ENCODE measurements around the gene MEPCE.

MEPCE gene

DNA sequence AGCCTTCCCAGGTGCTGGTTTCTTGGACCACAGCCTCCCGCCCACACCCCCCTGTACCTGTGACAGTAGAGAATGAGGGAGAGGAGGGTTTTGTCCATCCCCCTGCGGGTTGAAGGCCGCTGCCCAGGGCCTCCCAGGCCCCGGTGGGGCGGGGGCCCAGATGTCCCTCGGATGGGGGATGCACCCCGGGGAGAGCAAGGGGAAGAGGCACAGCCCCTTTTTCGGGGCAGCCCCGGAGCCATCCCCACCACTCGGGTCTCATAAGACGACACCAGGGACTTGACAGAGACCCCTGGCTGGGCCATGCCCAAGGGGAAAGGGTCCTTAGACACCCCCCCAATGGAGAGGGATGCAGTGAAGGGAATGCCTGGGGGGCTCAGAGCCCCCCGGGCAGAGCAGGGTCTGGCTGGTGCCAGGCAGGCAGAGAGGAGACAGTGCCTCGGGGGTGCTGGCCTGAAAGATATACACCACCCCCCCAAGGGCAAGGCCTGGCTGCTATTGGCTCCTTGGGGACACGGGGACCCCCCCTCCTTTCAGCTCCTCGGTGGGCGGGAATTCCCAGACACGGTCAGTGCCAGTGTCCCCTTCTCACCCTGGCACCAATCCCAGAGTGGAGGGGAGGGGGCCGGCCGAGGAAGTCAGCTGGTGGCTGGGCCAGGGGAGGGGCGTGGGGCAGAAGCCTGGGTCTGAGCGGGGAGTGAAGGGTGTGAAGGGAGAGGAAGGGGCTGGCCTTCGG, 38.2 kb downstream of the MEPCE start:
- TF ChIP-seq, protein P1, sequence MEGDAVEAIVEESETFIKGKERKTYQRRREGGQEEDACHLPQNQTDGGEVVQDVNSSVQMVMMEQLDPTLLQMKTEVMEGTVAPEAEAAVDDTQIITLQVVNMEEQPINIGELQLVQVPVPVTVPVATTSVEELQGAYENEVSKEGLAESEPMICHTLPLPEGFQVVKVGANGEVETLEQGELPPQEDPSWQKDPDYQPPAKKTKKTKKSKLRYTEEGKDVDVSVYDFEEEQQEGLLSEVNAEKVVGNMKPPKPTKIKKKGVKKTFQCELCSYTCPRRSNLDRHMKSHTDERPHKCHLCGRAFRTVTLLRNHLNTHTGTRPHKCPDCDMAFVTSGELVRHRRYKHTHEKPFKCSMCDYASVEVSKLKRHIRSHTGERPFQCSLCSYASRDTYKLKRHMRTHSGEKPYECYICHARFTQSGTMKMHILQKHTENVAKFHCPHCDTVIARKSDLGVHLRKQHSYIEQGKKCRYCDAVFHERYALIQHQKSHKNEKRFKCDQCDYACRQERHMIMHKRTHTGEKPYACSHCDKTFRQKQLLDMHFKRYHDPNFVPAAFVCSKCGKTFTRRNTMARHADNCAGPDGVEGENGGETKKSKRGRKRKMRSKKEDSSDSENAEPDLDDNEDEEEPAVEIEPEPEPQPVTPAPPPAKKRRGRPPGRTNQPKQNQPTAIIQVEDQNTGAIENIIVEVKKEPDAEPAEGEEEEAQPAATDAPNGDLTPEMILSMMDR (IDR thresholded peaks at IDR 0.05; ENCODE audit: extremely low read depth, missing control alignments): no peak
- no peak for DNase-seq (ENCODE audit: low spot score)

DNA sequence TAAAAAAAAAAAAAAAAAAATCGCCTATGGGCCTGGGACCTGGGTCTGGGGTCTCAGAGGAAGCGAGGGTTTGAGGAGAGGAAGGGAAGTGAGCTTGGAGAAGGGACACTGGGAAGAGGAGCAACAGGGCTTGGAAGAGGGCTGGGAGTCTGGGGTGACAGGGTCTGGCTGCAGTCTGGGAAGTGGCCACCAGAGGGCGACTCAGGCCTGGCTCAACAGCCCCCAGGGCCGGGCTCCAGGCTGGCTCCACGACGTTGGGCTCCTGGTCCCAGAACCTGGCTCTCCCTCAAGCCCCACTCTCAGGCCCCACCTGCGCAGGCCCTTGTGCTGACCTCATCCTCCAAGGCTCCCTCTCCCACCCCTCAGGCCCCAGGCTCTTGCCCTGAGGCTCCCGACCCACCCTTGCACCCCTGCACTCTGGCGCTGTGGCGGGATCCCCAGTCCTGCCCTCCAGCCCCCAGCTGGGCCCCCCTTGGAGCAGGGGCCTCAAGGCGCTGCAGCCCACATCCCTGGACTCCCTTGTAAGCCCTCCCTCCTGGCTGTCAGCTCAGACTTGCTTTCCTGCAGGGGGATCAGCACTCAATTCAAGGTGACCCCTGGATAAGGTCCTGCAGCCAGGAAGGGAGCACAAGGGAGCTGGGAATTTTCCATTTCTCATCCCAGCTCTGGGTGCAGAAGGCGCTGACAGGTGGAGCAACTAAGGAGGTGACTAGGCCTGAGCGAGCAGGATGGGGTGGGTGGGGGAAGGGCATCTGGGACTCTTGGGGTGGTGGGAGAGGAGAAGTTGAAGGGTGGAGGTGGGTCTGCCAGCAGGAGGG, 39.8 kb downstream of the MEPCE start:
- TF ChIP-seq, protein P1 (IDR thresholded peaks at IDR 0.05; ENCODE audit: extremely low read depth, missing control alignments): peak; percentile 90
- peak; percentile 92 for DNase-seq (ENCODE audit: low spot score)

DNA sequence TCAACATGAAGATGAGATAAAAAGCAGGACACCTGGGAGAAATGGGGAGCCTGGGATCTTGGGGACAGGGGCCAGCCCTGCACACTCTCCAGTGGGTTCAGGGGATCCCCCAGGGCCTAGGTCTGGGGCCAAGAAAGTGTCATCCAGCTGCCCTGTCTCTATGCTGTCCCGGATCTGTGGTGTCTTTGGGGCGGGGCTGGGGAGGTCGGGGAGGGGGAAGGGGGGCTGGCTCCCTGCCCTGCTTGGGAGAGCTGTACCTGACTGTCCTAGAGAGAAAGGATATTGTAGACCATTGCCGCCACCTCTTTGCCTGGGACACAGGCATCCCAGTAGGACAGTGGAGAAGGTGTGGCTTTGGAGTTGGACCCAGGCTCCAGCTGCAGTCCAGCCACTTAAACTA, 41.4 kb downstream of the MEPCE start:
- DNase-seq (ENCODE audit: low spot score): no peak
- TF ChIP-seq, protein P1 (IDR thresholded peaks at IDR 0.05; ENCODE audit: extremely low read depth, missing control alignments): no peak

DNA sequence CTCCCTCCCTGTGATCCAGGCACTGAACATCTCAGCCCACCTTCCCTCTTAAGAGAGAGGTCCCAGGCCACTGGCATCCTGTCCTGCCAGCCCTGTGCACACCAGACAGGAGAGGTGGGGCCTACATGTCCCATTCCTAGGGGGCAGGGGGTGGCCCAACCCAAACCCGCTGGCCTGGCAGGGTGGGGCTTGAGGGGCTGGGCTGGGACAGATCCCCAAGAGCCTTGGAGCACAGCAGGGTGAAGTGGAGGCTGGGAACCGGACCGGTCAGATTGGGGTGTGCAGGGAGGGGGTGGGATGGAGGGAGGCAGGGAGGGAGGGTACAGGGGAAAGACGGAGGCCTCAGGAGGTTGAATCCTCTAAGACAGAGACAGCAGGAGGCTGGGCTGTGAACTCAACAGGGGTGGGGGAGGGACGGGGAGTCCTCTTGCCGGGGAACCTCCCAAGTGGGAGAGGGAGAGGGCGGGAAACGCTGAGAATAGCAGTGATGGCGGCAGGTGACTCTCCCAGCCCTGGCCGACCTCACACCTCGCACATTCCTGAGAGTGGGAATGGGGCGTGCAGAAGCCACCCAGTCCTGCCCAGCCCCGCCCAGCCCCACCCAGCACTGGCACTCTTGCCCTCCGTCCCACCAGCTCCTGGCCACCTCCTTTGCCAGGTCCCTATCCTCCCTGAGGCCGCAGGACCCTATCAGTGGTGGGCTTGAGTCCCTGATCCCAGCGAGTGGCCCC, 42.7 kb downstream of the MEPCE start:
- DNase-seq (ENCODE audit: low spot score): no peak
- TF ChIP-seq, protein P1 (IDR thresholded peaks at IDR 0.05; ENCODE audit: extremely low read depth, missing control alignments): no peak

DNA sequence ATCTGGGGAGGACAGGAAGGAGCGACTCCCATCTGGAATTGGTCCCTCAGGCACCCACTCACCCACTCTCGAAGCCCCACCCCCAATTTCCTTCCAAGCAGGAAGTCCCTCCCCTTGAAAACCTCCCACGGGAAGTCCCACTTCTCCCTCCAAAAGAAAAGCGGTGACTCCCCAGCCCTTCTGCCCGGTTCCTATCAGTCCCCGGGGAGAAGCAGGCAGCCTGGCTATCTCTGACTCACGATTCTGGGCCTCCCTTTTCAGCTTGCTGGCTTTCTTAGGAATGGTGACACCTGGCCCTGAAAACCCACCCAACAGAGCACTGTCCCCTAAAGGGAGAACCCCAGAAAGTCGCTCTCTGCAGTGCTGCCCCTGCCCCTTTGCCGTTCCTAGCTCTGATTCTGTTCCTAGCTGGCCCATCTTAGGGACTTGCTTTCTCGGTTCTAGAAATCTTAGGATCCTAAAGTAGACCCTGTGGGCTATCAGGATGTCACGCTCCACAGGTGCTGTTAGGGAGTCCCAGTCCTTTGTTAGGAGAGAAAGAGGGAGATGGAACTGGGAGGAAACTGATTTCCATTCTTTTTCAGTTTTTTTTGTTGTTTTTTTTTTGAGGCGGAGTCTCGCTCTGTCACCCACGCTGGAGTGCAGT, 43.3 kb downstream of the MEPCE start:
- TF ChIP-seq, protein P1 (IDR thresholded peaks at IDR 0.05; ENCODE audit: extremely low read depth, missing control alignments): no peak
- no peak for DNase-seq (ENCODE audit: low spot score)

DNA sequence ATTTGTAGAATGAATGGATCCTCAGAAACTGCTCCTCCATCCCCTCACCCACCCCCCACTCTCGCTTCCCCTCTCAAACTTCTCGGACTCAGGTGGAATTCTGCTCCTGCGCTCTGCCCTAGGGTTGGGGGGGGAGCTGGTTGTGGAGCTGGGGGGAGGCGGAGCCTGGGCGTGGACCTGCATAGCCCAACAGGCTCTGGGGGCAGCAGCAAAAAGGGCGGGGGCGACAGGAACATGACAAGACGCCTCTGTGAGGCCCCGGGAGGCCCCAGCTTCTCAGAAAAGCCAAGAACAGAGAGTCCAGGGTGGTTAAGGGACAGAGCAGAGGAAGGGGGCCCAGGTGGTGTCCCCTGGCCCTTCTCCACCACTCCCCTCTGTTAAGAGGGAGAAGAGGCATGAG, 45.9 kb downstream of the MEPCE start:
- peak; percentile 66 for DNase-seq (ENCODE audit: low spot score)
- TF ChIP-seq, protein P1 (IDR thresholded peaks at IDR 0.05; ENCODE audit: extremely low read depth, missing control alignments): no peak

All from GM20000 (cell line).